Dermis microvascular lymphatic vessel endothelial cell (primary cell): ENCODE data around the gene WDR91. TPM values are rescaled to one million over a fixed set of nuclear protein-coding genes. Genes with fewer than 3 reads are reported as not detected.

ENCODE experiments used
- DNase-seq, 2 donors: peaks; one replicate each; pipeline versions ENCODE4 v3.0.0 to v3.0.0-alpha.2; 2010; ENCODE audit warnings: low read depth in 2 of 2
- total RNA-seq: library from RNA; depleted of rRNA; stranded (reverse); fragments of >200 nt; gene quantifications from 2 replicates; pipeline ENCODE4 v1.2.1, GENCODE V29; 2014

Gene WDR91
- total RNA-seq, 1 donor from 2014 or later = 3.0 TPM

- DNase-seq = no peak
These were observed 48.8 kb downstream of the WDR91 start for GRCh38 chr7:135162382-135163001.

- DNase-seq = no peak
These were observed 49.7 kb downstream of the WDR91 start for GRCh38 chr7:135161669-135162068.

GRCh38 chr7:135160858-135161653 is 50.3 kb downstream of the WDR91 start:
- peak in 1 of 2 donors; percentile 78 for DNase-seq

GRCh38 chr7:135160098-135160857 is 51.0 kb downstream of the WDR91 start:
- DNase-seq = peak; percentile 68 to 93

GRCh38 chr7:135159359-135160085 is 51.8 kb downstream of the WDR91 start:
- no peak for DNase-seq

- no peak for DNase-seq
These were observed 52.5 kb downstream of the WDR91 start for GRCh38 chr7:135158874-135159273.

GRCh38 chr7:135158141-135158655 is 53.1 kb downstream of the WDR91 start:
- DNase-seq = no peak

GRCh38 chr7:135156290-135156689 is 55.0 kb downstream of the WDR91 start:
- DNase-seq = no peak

GRCh38 chr7:135154734-135155133 is 56.6 kb downstream of the WDR91 start:
- no peak for DNase-seq

GRCh38 chr7:135152442-135152841 is 58.9 kb downstream of the WDR91 start:
- no peak for DNase-seq

GRCh38 chr7:135151533-135151932 is 59.8 kb downstream of the WDR91 start:
- peak in 1 of 2 donors; percentile 50 for DNase-seq

GRCh38 chr7:135151132-135151531 is 60.2 kb downstream of the WDR91 start:
- DNase-seq = peak in 1 of 2 donors; percentile 71

GRCh38 chr7:135150072-135150782 is 61.1 kb downstream of the WDR91 start:
- DNase-seq = peak in 1 of 2 donors; percentile 45

GRCh38 chr7:135147899-135148721 is 63.2 kb downstream of the WDR91 start, which contains the start of gene TMEM140:
Gene TMEM140 (plus strand): TSS chr7:135148072. CDS start chr7:135164442, 16,370 bp downstream.
- DNase-seq = peak; percentile 92 to 95

GRCh38 chr7:135147341-135147898 is 63.9 kb downstream of the WDR91 start:
- peak; percentile 61 to 81 for DNase-seq

GRCh38 chr7:135143885-135144668 is 67.2 kb downstream of the WDR91 start:
- peak in 1 of 2 donors; percentile 82 for DNase-seq
